A549 (cell line): ENCODE measurements around the gene SURF2. TPM values are rescaled to one million over a fixed set of nuclear protein-coding genes. Genes with fewer than 3 reads are reported as not detected.

Experiments used
- ATAC-seq, 2 experiments: fragments of 200-7000 bp in 1 of 2; fragments of >200 bp in 1 of 2; cut with Nextera tagmentation in 1 of 2; cut with Tn5 transposase in 1 of 2; 3 replicates each; pipeline versions ENCODE4 v1.8.0 to v1.9.1; 2018 to 2020; ENCODE audit warnings: mild to moderate bottlenecking in 1 of 2, moderate library complexity in 1 of 2
- CTCF ChIA-PET: fragments of 300-600 bp; sonication (Branson Sonifier 250); formaldehyde crosslinking; extraction: SDS; loops from one replicate; lab custom pipeline; 2021; ENCODE audit warnings: antibody characterized with exemption, inconsistent platforms; lab: Yijun Ruan, JAX
- POLR2A ChIA-PET: fragments of 350-600 bp; formaldehyde crosslinking; extraction: SDS; loops from one replicate; lab custom pipeline; 2021; ENCODE audit warnings: antibody characterized with exemption, inconsistent platforms; lab: Yijun Ruan, JAX
- DNase-seq, 2 experiments: peaks; one replicate each; pipeline versions ENCODE4 v3.0.0 to v3.0.0-alpha.2; 2011 to 2016; ENCODE audit warnings: low read depth in 1 of 2, low spot score in 1 of 2
- FAIRE-seq: peaks from 2 replicates; lab custom pipeline; 2011; peaks lifted over from hg19 to GRCh38; lab: Jason Lieb, UNC
- H3K27ac ChIP-seq, 2 experiments: fragments of >200 bp; sonication (Bioruptor Twin); formaldehyde crosslinking; 3 replicates each; pipeline ENCODE4 v1.5.1; 2016 to 2017
- H3K4me1 ChIP-seq: fragments of >200 bp; sonication (Bioruptor Twin); formaldehyde crosslinking; 3 replicates; pipeline ENCODE4 v1.6.1; 2016
- H3K4me2 ChIP-seq: fragments of >200 bp; sonication (Bioruptor Twin); formaldehyde crosslinking; 3 replicates; pipeline ENCODE4 v1.6.1; 2016
- H3K4me3 ChIP-seq: fragments of >200 bp; sonication (Bioruptor Twin); formaldehyde crosslinking; 3 replicates; pipeline ENCODE4 v1.5.1; 2016
- H3K9me3 ChIP-seq: fragments of >200 bp; sonication (Bioruptor Twin); formaldehyde crosslinking; 3 replicates; pipeline ENCODE4 v1.6.1; 2016
- CEBPB ChIP-seq, 2 experiments: fragments of >200 bp in 1 of 2; sonication (Bioruptor Twin) in 1 of 2; formaldehyde crosslinking in 1 of 2; IDR thresholded peaks; 2 replicates each; pipeline ENCODE4 v1.6.1; 2012 to 2016
- CHD4 ChIP-seq: fragments of 200-600 bp; sonication (generic); IDR thresholded peaks from 2 replicates; pipeline ENCODE4 v1.6.1; 2016; ENCODE audit warnings: antibody characterized with exemption, mild to moderate bottlenecking, borderline replicate concordance
- GATA3 ChIP-seq: IDR thresholded peaks from 2 replicates; pipeline ENCODE4 v1.6.1; 2012; ENCODE audit warnings: borderline replicate concordance
- HDAC2 ChIP-seq: fragments of 200-600 bp; sonication (generic); IDR thresholded peaks from 2 replicates; pipeline ENCODE4 v1.6.1; 2016
- RAD21 ChIP-seq, 2 experiments: fragments of >200 bp in 1 of 2; sonication (Bioruptor Twin) in 1 of 2; formaldehyde crosslinking in 1 of 2; IDR thresholded peaks in 1 of 2; conservative IDR thresholded peaks in 1 of 2; 2 replicates in 1 of 2; 3 replicates in 1 of 2; pipeline ENCODE4 v1.6.1; 2012 to 2018; ENCODE audit warnings: inconsistent platforms in 1 of 2
- RNF2 ChIP-seq: fragments of 200-600 bp; sonication (generic); IDR thresholded peaks from 2 replicates; pipeline ENCODE4 v1.6.1; 2016; ENCODE audit warnings: low read depth, mild to moderate bottlenecking, antibody characterized with exemption, moderate library complexity, borderline replicate concordance
- SMC3 ChIP-seq: fragments of >200 bp; sonication (Bioruptor Twin); formaldehyde crosslinking; IDR thresholded peaks from 3 replicates; pipeline ENCODE4 v1.6.1; 2018; ENCODE audit warnings: inconsistent platforms
- TP53 ChIP-seq: fragments of 250-450 bp; sonication (Bioruptor Pico); IDR thresholded peaks from 2 replicates; pipeline ENCODE4 v1.5.0; 2021; ENCODE audit warnings: mild to moderate bottlenecking, moderate library complexity
- WGBS: methylation state at CpG from one replicate; pipeline ENCODE4 v1.1.6; 2017; ENCODE audit errors: missing lambda C conversion rate; 5-methylcytosine and 5-hydroxymethylcytosine counted together
- polyA plus RNA-seq, 4 experiments: library from polyadenylated mRNA; depleted of rRNA in 3 of 4; stranded (reverse); fragments of >200 nt; fragmentation: RNase III in 1 of 4; extraction: RNeasy Plus Mini Kit Qiagen cat#74134 plus additional on column Dnase treatment in 1 of 4; gene quantifications; 2 replicates in 3 of 4; 3 replicates in 1 of 4; pipeline ENCODE4 v1.2.3, GENCODE V29; 2011 to 2017
- small RNA-seq, 6 experiments: library from RNA; depleted of rRNA; stranded (forward); fragments of <200 nt; gene quantifications; one replicate each; pipeline ENCODE3, GENCODE V24; 2012
- TF ChIP-seq, protein P1 (sequence below): IDR thresholded peaks from 2 replicates; pipeline ENCODE4 v1.6.1; 2012
- TF ChIP-seq, protein P2 (sequence below): fragments of >200 bp; sonication (Bioruptor Twin); formaldehyde crosslinking; IDR thresholded peaks from 3 replicates; pipeline ENCODE4 v1.5.1; 2016
- TF ChIP-seq, protein P3 (sequence below): fragments of 150-350 bp; IDR thresholded peaks from 2 replicates; pipeline ENCODE4 v1.6.1; 2014; ENCODE audit warnings: low read depth, mild to moderate bottlenecking, low read length

Gene SURF2
- polyA plus RNA-seq, 2 of the 4 experiments (the other 2 are of a cell fraction) = 25.2 to 34.9 TPM

DNA sequence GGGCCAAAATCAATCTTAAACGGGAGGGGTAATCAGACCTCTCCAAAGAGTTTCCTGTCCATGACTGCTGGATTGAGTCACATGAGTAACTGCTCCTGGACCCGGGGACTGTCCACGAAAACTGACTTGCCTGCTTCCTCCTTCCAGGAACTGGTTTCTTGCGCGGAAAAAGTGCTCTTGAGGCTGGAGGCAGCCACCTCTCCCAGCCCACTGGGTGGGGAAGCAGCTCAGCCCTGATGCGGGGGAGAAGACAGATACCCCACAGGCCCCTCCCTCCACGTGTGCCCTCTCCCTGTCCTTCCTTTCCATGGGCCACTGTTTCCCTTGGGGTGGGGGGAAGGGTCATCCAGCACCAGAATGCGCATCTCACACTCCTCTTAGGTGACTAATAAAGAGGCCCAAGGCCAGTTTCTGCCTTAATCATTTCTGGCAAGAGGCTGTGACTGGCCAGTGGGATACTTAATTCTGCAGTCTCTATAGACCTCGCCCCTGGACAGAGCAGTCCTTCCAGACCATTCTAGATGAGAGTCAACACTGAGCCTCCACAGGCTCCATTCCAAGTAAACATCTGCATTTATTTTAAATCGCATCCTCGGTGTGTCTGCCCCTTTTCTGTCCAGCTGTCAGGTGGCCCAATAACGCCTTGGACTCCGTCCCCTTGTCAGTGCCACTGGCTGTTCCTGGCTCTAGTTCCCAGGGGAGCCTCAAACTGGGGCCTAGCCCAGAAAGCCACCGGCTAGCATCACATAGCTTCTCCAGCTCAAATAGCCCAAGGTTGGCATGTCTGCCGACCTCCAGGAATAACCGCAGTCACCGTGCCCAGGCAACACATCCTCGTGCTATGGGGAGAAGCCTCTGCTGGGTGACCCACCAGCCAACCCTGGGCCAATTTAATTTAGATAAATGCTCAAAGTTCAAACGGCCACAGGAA is 49.4 kb downstream of the SURF2 start (continued):
- TF ChIP-seq RNF2 (no peak), HDAC2 (no peak)
- TF ChIP-seq, all 56 proteins: peak for 0

DNA sequence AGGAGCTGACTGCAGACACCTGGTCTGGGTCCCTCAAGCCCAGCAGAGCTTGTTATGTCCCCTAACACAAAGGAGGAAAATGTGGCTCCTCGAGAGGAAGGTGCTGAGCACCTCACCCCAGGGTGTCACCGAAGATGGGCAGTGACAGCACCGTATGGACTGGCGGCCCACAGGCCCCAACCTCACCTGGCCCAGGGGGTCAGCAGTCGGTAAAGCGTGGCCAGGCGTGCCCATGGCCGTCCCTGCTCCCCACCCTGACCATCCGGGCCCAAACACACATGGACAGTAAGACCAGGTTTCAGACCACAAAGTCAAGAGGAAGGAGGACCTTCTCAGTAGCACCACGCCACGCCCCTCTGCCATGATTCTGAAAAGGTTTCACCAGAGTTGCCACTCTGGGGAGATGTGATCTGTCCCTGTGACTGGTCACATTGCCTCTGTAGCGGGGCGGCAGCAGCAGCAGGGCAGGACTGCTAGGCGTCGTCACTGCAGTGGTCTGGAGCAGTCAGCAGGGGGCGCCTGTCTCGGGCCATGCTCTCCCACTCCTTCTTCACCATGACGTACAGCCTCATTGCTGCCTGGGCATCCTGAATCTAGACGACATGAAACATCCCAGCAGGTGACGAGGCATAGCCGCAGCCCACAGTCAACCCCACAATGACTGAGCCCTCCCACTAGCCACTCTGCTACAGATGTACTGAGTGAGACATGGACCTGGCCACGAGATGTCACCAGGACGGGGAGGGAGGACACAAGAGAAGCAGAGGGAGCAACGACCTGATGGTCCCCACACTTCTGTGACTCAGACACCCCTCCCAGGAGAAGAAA is 50.3 kb downstream of the SURF2 start:
- H3K9me3 ChIP-seq = no peaks in the 10 kb centered on the region
- ATAC-seq = peak; percentile 89 to 91
- CTCF ChIA-PET = interaction anchor here (0.6 to 4.9 kb wide), 21 partner anchors 10 to 319 kb away, joined by 3 to 45 read pairs (median 4); partner anchors contain the start of genes ADAMTS13 and REXO4
- H3K4me3 ChIP-seq = no peak overlapping the region
- DNase-seq = peak; percentile 77 to 82
- WGBS = 49% methylated on average over 14 of the region's 24 CpGs
- no peak overlapping the region for H3K27ac ChIP-seq
- TF ChIP-seq, protein P1, sequence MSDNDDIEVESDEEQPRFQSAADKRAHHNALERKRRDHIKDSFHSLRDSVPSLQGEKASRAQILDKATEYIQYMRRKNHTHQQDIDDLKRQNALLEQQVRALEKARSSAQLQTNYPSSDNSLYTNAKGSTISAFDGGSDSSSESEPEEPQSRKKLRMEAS = peak; percentile 59; the same call in 1 of the 2 replicates
- TF ChIP-seq CEBPB (IDR thresholded peaks at IDR 0.05) (no peak), GATA3 (no peak; the same call in 1 of the 2 replicates), SMC3 (peak; percentile 66), RAD21 (conservative IDR thresholded peaks at IDR 0.05 in 1 of 2, IDR thresholded peaks at IDR 0.05 in 1 of 2) (peak; percentile 38 to 55; a peak in 4 of 5 replicates)
- TF ChIP-seq, protein P2, sequence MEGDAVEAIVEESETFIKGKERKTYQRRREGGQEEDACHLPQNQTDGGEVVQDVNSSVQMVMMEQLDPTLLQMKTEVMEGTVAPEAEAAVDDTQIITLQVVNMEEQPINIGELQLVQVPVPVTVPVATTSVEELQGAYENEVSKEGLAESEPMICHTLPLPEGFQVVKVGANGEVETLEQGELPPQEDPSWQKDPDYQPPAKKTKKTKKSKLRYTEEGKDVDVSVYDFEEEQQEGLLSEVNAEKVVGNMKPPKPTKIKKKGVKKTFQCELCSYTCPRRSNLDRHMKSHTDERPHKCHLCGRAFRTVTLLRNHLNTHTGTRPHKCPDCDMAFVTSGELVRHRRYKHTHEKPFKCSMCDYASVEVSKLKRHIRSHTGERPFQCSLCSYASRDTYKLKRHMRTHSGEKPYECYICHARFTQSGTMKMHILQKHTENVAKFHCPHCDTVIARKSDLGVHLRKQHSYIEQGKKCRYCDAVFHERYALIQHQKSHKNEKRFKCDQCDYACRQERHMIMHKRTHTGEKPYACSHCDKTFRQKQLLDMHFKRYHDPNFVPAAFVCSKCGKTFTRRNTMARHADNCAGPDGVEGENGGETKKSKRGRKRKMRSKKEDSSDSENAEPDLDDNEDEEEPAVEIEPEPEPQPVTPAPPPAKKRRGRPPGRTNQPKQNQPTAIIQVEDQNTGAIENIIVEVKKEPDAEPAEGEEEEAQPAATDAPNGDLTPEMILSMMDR = peak; percentile 79
- no peak overlapping the region for H3K4me2 ChIP-seq
- no peak for FAIRE-seq
- no peaks in the 10 kb centered on the region for H3K4me1 ChIP-seq
- POLR2A ChIA-PET = no interaction called here

DNA sequence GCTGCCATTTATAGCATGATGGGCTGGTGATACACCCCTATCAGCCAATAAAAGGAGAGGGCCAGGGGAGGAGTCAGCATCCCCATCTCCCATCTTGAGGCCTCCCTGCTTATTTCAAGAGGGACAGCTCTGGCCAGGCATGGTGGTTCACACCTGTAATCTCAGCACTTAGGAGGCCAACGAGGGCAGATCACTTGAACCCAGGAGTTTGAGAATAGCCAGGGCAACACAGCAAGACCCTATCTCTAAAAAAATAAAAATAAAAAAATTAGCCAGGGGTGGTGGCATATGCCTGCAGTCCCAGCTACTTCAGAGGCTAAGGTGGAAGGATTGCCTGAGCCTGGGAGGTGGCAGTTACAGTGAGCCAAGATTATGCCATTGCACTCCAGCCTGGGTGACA is 51.7 kb downstream of the SURF2 start:
- no peak for FAIRE-seq
- Histone ChIP-seq H3K4me2 (no peak overlapping the region), H3K4me1 (no peaks in the 10 kb centered on the region), H3K4me3 (no peak overlapping the region), H3K27ac (no peak overlapping the region), H3K9me3 (no peaks in the 10 kb centered on the region)
- TF ChIP-seq, protein P3, sequence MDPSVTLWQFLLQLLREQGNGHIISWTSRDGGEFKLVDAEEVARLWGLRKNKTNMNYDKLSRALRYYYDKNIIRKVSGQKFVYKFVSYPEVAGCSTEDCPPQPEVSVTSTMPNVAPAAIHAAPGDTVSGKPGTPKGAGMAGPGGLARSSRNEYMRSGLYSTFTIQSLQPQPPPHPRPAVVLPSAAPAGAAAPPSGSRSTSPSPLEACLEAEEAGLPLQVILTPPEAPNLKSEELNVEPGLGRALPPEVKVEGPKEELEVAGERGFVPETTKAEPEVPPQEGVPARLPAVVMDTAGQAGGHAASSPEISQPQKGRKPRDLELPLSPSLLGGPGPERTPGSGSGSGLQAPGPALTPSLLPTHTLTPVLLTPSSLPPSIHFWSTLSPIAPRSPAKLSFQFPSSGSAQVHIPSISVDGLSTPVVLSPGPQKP = no peak
- TF ChIP-seq CHD4 = no peak
- TF ChIP-seq TP53 (CRISPR knock-in tag) = no peak
- ChIA-PET CTCF (interaction anchor here (0.7 to 1.4 kb wide), 4 partner anchors 8 to 15 kb away, joined by 3 to 6 read pairs (median 4); no protein-coding TSS in a partner anchor), POLR2A (no interaction called here)
- no peak for DNase-seq
- WGBS = 87% methylated on average over 1 of the region's 1 CpG
- no peak for ATAC-seq

Small RNA genes lying within 50 kb of the gene (small RNA-seq; reads per million reads assigned to genes)
- gene RF00019 (0 reads per million in 6 experiments), gene SNORD24 (0 reads per million in 6 experiments), gene SNORD36A (0 reads per million in 6 experiments), gene SNORD36B (0 reads per million in 6 experiments), gene SNORD36C (0 reads per million in 6 experiments)

Other genes starting within 250 kb of the SURF2 start
- gene RALGDS, start 235.3 kb upstream of the SURF2 start, polyA plus RNA-seq (2011; rRNA removed) = 12.1 and 14.8 TPM in 2 replicates
- gene RALGDS, start 235.3 kb upstream of the SURF2 start, polyA plus RNA-seq (2017; fragmentation: RNase III; extraction: RNeasy Plus Mini Kit Qiagen cat#74134 plus additional on column Dnase treatment) = 8.6 to 10.2 TPM (median 8.9 TPM) in 3 replicates
- 1.7 and 2.7 TPM in 2 replicates for gene GBGT1, start 192.6 kb upstream of the SURF2 start, polyA plus RNA-seq (2011; rRNA removed)
- gene GBGT1, start 192.6 kb upstream of the SURF2 start, polyA plus RNA-seq (2017; fragmentation: RNase III; extraction: RNeasy Plus Mini Kit Qiagen cat#74134 plus additional on column Dnase treatment) = 1.5 to 2.6 TPM (median 2.4 TPM) in 3 replicates
- gene OBP2B, start 147.3 kb upstream of the SURF2 start, polyA plus RNA-seq (2011; rRNA removed) = not detected in 2 replicates
- gene OBP2B, start 147.3 kb upstream of the SURF2 start, polyA plus RNA-seq (2017; fragmentation: RNase III; extraction: RNeasy Plus Mini Kit Qiagen cat#74134 plus additional on column Dnase treatment) = not detected in 3 replicates
- not detected in 2 replicates for gene ABO, start 81.3 kb upstream of the SURF2 start, polyA plus RNA-seq (2011; rRNA removed)
- gene ABO, start 81.3 kb upstream of the SURF2 start, polyA plus RNA-seq (2017; fragmentation: RNase III; extraction: RNeasy Plus Mini Kit Qiagen cat#74134 plus additional on column Dnase treatment) = not detected in 3 replicates
- gene SURF6, start 20.4 kb upstream of the SURF2 start, polyA plus RNA-seq (2011; rRNA removed) = 7.1 and 10.5 TPM in 2 replicates
- gene SURF6, start 20.4 kb upstream of the SURF2 start, polyA plus RNA-seq (2017; fragmentation: RNase III; extraction: RNeasy Plus Mini Kit Qiagen cat#74134 plus additional on column Dnase treatment) = 23.0 to 26.8 TPM (median 25.1 TPM) in 3 replicates
- 15.7 and 18.4 TPM in 2 replicates for gene MED22, start 8.4 kb upstream of the SURF2 start, polyA plus RNA-seq (2011; rRNA removed)
- gene MED22, start 8.4 kb upstream of the SURF2 start, polyA plus RNA-seq (2017; fragmentation: RNase III; extraction: RNeasy Plus Mini Kit Qiagen cat#74134 plus additional on column Dnase treatment) = 20.4 to 22.8 TPM (median 22.0 TPM) in 3 replicates
- 2,218 and 2,405 TPM in 2 replicates for gene RPL7A, start 8.3 kb upstream of the SURF2 start, polyA plus RNA-seq (2011; rRNA removed)
- 2,511 to 2,766 TPM (median 2,608 TPM) in 3 replicates for gene RPL7A, start 8.3 kb upstream of the SURF2 start, polyA plus RNA-seq (2017; fragmentation: RNase III; extraction: RNeasy Plus Mini Kit Qiagen cat#74134 plus additional on column Dnase treatment)
- 47.5 and 63.0 TPM in 2 replicates for gene SURF1, start 63 bp upstream of the SURF2 start, polyA plus RNA-seq (2011; rRNA removed)
- gene SURF1, start 63 bp upstream of the SURF2 start, polyA plus RNA-seq (2017; fragmentation: RNase III; extraction: RNeasy Plus Mini Kit Qiagen cat#74134 plus additional on column Dnase treatment) = 25.3 to 28.6 TPM (median 27.7 TPM) in 3 replicates
- gene SURF4, start 19.5 kb downstream of the SURF2 start, polyA plus RNA-seq (2011; rRNA removed) = 169 and 174 TPM in 2 replicates
- 140 to 159 TPM (median 158 TPM) in 3 replicates for gene SURF4, start 19.5 kb downstream of the SURF2 start, polyA plus RNA-seq (2017; fragmentation: RNase III; extraction: RNeasy Plus Mini Kit Qiagen cat#74134 plus additional on column Dnase treatment)
- 1.1 and 1.6 TPM in 2 replicates for gene STKLD1, start 19.8 kb downstream of the SURF2 start, polyA plus RNA-seq (2011; rRNA removed)
- 0.29 to 1.4 TPM (median 1.2 TPM) in 3 replicates for gene STKLD1, start 19.8 kb downstream of the SURF2 start, polyA plus RNA-seq (2017; fragmentation: RNase III; extraction: RNeasy Plus Mini Kit Qiagen cat#74134 plus additional on column Dnase treatment)
- gene REXO4, start 61.5 kb downstream of the SURF2 start, polyA plus RNA-seq (2011; rRNA removed) = 20.6 and 25.8 TPM in 2 replicates
- gene REXO4, start 61.5 kb downstream of the SURF2 start, polyA plus RNA-seq (2017; fragmentation: RNase III; extraction: RNeasy Plus Mini Kit Qiagen cat#74134 plus additional on column Dnase treatment) = 30.3 to 31.7 TPM (median 31.0 TPM) in 3 replicates
- gene ADAMTS13, start 65.8 kb downstream of the SURF2 start, polyA plus RNA-seq (2011; rRNA removed) = 0.80 and 1.2 TPM in 2 replicates
- gene ADAMTS13, start 65.8 kb downstream of the SURF2 start, polyA plus RNA-seq (2017; fragmentation: RNase III; extraction: RNeasy Plus Mini Kit Qiagen cat#74134 plus additional on column Dnase treatment) = 0.94 to 1.7 TPM (median 0.98 TPM) in 3 replicates
- 6.2 and 8.0 TPM in 2 replicates for gene CACFD1, start 103.4 kb downstream of the SURF2 start, polyA plus RNA-seq (2011; rRNA removed)
- gene CACFD1, start 103.4 kb downstream of the SURF2 start, polyA plus RNA-seq (2017; fragmentation: RNase III; extraction: RNeasy Plus Mini Kit Qiagen cat#74134 plus additional on column Dnase treatment) = 3.1 to 5.2 TPM (median 5.0 TPM) in 3 replicates
- gene SLC2A6, start 122.5 kb downstream of the SURF2 start, polyA plus RNA-seq (2011; rRNA removed) = 3.7 and 4.6 TPM in 2 replicates
- gene SLC2A6, start 122.5 kb downstream of the SURF2 start, polyA plus RNA-seq (2017; fragmentation: RNase III; extraction: RNeasy Plus Mini Kit Qiagen cat#74134 plus additional on column Dnase treatment) = 15.4 to 21.2 TPM (median 20.5 TPM) in 3 replicates
- not detected in 2 replicates for gene MYMK, start 168.4 kb downstream of the SURF2 start, polyA plus RNA-seq (2011; rRNA removed)
- not detected in 3 replicates for gene MYMK, start 168.4 kb downstream of the SURF2 start, polyA plus RNA-seq (2017; fragmentation: RNase III; extraction: RNeasy Plus Mini Kit Qiagen cat#74134 plus additional on column Dnase treatment)
- not detected in 2 replicates for gene ADAMTSL2, start 178.2 kb downstream of the SURF2 start, polyA plus RNA-seq (2011; rRNA removed)
- gene ADAMTSL2, start 178.2 kb downstream of the SURF2 start, polyA plus RNA-seq (2017; fragmentation: RNase III; extraction: RNeasy Plus Mini Kit Qiagen cat#74134 plus additional on column Dnase treatment) = not detected in 3 replicates